ENCODE measurements around the gene PDZD7.

DNA sequence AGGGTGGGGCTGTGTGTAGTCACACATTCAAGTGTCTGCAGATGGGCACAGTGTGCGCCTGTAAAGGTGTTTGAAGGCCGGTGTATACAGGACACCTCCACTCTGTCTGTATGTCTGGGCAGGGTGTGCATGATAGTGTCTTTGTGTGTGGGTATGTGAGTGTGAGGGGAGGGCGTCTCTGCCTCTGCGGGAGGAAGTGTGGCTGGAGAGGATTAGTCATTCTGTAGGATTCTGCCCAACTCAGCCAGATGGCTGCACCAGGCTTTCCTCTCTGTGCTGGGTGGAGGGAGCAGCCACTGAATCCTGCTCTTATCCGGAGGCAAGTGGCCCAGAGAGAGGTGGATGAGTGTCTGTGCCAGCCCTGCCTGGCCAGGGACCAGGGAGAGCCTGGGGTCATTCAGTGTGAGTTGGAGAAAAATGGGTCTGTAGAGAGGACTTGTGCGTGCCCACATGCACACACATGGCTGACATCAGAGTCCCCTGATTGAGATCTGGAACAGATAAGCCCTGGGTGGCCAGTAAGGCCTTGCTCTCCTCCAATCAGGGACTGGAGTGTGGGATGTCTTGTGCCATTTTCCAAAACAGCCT, 1.8 kb upstream of the PDZD7 start:
- TF ChIP-seq GATA3 (IDR thresholded peaks at IDR 0.05; ENCODE audit: low read depth, low read length) (peak; percentile 96), GATA2 (IDR thresholded peaks at IDR 0.05; ENCODE audit: low read depth, low read length) (peak; percentile 100)
